ENCODE measurements around the gene CTDP1.

DNA sequence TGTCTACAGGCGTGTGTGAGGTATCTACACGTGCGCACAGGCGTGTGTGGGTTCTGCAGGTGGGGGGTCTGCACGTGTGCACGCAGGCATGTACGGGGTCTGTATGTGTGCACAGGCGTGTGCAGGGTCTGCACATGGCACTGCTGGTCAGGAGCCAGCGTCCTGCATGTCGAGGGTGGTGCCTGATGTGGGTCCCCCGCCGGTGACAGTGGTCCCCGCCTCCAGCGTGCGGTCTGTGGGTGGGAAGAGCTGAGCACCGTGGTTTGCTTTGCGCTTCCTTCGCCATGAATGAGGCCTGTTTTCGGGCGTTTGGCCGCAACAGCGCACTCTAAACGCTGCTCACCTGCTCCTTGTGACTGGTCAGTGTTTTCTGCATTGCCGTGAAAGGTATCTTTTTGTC lies 57.2 kb downstream of the CTDP1 start:
- TF ChIP-seq, protein P1, sequence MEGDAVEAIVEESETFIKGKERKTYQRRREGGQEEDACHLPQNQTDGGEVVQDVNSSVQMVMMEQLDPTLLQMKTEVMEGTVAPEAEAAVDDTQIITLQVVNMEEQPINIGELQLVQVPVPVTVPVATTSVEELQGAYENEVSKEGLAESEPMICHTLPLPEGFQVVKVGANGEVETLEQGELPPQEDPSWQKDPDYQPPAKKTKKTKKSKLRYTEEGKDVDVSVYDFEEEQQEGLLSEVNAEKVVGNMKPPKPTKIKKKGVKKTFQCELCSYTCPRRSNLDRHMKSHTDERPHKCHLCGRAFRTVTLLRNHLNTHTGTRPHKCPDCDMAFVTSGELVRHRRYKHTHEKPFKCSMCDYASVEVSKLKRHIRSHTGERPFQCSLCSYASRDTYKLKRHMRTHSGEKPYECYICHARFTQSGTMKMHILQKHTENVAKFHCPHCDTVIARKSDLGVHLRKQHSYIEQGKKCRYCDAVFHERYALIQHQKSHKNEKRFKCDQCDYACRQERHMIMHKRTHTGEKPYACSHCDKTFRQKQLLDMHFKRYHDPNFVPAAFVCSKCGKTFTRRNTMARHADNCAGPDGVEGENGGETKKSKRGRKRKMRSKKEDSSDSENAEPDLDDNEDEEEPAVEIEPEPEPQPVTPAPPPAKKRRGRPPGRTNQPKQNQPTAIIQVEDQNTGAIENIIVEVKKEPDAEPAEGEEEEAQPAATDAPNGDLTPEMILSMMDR (conservative IDR thresholded peaks at IDR 0.05 in 1 of 2, IDR thresholded peaks at IDR 0.05 in 1 of 2; ENCODE audit: extremely low read depth in 1 of 2, insufficient read depth in 1 of 2, low read depth in 1 of 2, low read length in 2 of 2) = no peak
- no peak for TF ChIP-seq EZH2 (IDR thresholded peaks at IDR 0.05; ENCODE audit: borderline replicate concordance, low read length)

All from mammary epithelial cell (primary cell).